H1 (cell line): ENCODE measurements around the gene RBM4. TPM values are rescaled to one million over a fixed set of nuclear protein-coding genes. Genes with fewer than 3 reads are reported as not detected.

Source experiments
- ASH2L ChIP-seq: fragments of 200-600, 300-600 bp; sonication (generic); IDR thresholded peaks from one replicate; pipeline ENCODE4 v1.7.1; 2017; ENCODE audit warnings: low read length
- YY1 ChIP-seq: IDR thresholded peaks from 2 replicates; pipeline ENCODE4 v1.6.1; 2011; ENCODE audit warnings: low read depth, mild to moderate bottlenecking, low read length
- polyA plus RNA-seq, 7 experiments: library from polyadenylated mRNA; depleted of rRNA in 3 of 7; stranded (reverse) in 5 of 7; unstranded in 2 of 7; fragments of >200 nt in 5 of 7; fragments of 200-250 nt in 2 of 7; gene quantifications; 1 replicate in 5 of 7; 2 replicates in 1 of 7; 4 replicates in 1 of 7; pipeline versions ENCODE4 v1.2.1 to v1.2.3, GENCODE V29; 2011 to 2013; ENCODE audit warnings: missing spikeins in 2 of 7, mixed read lengths in 2 of 7
- total RNA-seq: library from RNA; stranded (reverse); fragmentation: NEBNext Ultra II Directional; extraction: Animal tissue kit (Norgen Biotek cat#: 25700); gene quantifications from 2 replicates; pipeline ENCODE4 v1.2.1, GENCODE V29; 2021

The RBM4 gene
- total and polyA plus RNA-seq, 2 of the 8 experiments (the other 6 are each of a cell fraction or from before 2014, with no cell fraction given), result 192 to 330 TPM

DNA sequence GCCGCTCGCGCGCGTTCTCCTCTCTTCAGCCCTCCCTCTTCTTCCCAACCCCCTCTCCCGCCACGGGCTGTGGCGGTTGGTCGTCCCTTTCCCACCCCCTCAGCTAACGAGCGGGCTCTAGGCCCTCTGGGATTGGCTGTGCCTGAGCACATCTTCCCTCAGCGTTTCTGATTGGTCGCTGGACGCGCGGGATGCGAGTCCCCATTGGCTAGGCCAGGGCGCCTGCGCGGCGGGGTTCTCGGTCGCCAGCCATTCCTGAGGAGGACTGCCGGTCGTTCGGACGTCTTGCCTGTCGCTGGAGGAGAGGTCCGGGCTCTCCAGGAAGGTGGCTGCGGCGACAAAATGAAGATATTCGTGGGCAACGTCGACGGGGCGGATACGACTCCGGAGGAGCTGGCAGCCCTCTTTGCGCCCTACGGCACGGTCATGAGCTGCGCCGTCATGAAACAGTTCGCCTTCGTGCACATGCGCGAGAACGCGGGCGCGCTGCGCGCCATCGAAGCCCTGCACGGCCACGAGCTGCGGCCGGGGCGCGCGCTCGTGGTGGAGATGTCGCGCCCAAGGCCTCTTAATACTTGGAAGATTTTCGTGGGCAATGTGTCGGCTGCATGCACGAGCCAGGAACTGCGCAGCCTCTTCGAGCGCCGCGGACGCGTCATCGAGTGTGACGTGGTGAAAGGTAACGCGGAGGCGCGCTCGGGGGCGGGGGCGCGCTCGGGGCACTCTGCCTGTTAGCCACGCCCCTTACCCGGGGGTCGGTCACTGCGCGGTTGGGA, 21.9 kb upstream of the RBM4 start, which contains the start of gene RBM14 (continued):
- TF ChIP-seq YY1 (0 out of 2 replicates have a peak, but pooled peaks have one; percentile 16), ASH2L (peak; percentile 86)
